ENCODE results near the gene ZNF462.
"Not testable (repeated sequence)": the region's sequence is repeated elsewhere in the genome, so short reads cannot be mapped to it uniquely, and the experiment has no call there.

ZNF462 gene

GRCh38 chr9:106889061-106889590, 26.2 kb downstream of the ZNF462 start:
- no peak for DNase-seq

- DNase-seq = no peak
Observed at GRCh38 chr9:106890608-106891007, 27.6 kb downstream of the ZNF462 start.

- DNase-seq = no peak
Observed at GRCh38 chr9:106891286-106891685, 28.3 kb downstream of the ZNF462 start.

GRCh38 chr9:106892632-106893031, 29.7 kb downstream of the ZNF462 start:
- DNase-seq = no peak

- DNase-seq = no peak
Observed at GRCh38 chr9:106893088-106893487, 30.1 kb downstream of the ZNF462 start.

GRCh38 chr9:106896695-106897094, 33.7 kb downstream of the ZNF462 start:
- no peak for DNase-seq

GRCh38 chr9:106897236-106897635, 34.3 kb downstream of the ZNF462 start:
- no peak for DNase-seq

GRCh38 chr9:106897751-106898150, 34.8 kb downstream of the ZNF462 start:
- DNase-seq = no peak

- DNase-seq = not testable (repeated sequence)
Observed at GRCh38 chr9:106900523-106900922, 37.6 kb downstream of the ZNF462 start.

GRCh38 chr9:106906129-106906528, 43.2 kb downstream of the ZNF462 start:
- DNase-seq = no peak

GRCh38 chr9:106911951-106912350, 49.0 kb downstream of the ZNF462 start:
- no peak for DNase-seq

GRCh38 chr9:106913276-106913675, 50.3 kb downstream of the ZNF462 start:
- no peak for DNase-seq

- no peak for DNase-seq
Observed at GRCh38 chr9:106915851-106916250, 52.9 kb downstream of the ZNF462 start.

GRCh38 chr9:106916466-106917235, 53.7 kb downstream of the ZNF462 start:
- DNase-seq = no peak

- no peak for DNase-seq
Observed at GRCh38 chr9:106918825-106919509, 56.0 kb downstream of the ZNF462 start.

- no peak for DNase-seq
Observed at GRCh38 chr9:106920091-106920490, 57.1 kb downstream of the ZNF462 start.

GRCh38 chr9:106920701-106921283, 57.8 kb downstream of the ZNF462 start:
- peak; percentile 43 for DNase-seq

- peak; percentile 82 for DNase-seq
Observed at GRCh38 chr9:106921341-106921899, 58.5 kb downstream of the ZNF462 start.

GRCh38 chr9:106922026-106922425, 59.1 kb downstream of the ZNF462 start:
- no peak for DNase-seq

- no peak for DNase-seq
Observed at GRCh38 chr9:106925392-106925791, 62.4 kb downstream of the ZNF462 start.

GRCh38 chr9:106927916-106928315, 65.0 kb downstream of the ZNF462 start:
- DNase-seq = no peak

- DNase-seq = no peak
Observed at GRCh38 chr9:106928350-106928749, 65.4 kb downstream of the ZNF462 start.

- DNase-seq = no peak
Observed at GRCh38 chr9:106929471-106930177, 66.7 kb downstream of the ZNF462 start.
